PC-3 (cell line): Measurements from ENCODE around the gene UROC1. TPM values are rescaled to one million over a fixed set of nuclear protein-coding genes. Genes with fewer than 3 reads are reported as not detected.

Experiments used
- ATAC-seq: fragments of 200-7000 bp; cut with Tn5 transposase; 2 replicates; pipeline ENCODE4 v1.9.1; 2020; ENCODE audit warnings: mild to moderate bottlenecking, moderate library complexity
- BruUV-seq: library from RNA; stranded (reverse); fragments of 400-500 nt; replicated peaks from 2 replicates; lab custom pipeline; 2021; lab: Mats Ljungman, UMichigan
- CTCF ChIA-PET: fragments of 300-600 bp; sonication (Branson Sonifier 250); formaldehyde crosslinking; loops from one replicate; lab custom pipeline; 2022; ENCODE audit warnings: antibody characterized with exemption; lab: Charles Lee
- POLR2A ChIA-PET: fragments of 300-600 bp; sonication (Branson Sonifier 250); formaldehyde crosslinking; loops from one replicate; lab custom pipeline; 2022; ENCODE audit warnings: antibody characterized with exemption; ENCODE audit not compliant: unreplicated experiment; lab: Charles Lee
- DNase-seq: peaks from one replicate; pipeline ENCODE4 v3.0.0-alpha.2; 2015
- H2AFZ ChIP-seq: fragments of 300-600 bp; sonication (generic); 2 replicates; pipeline ENCODE4 v1.6.0; 2016; ENCODE audit warnings: antibody characterized with exemption, low read length
- H3F3A ChIP-seq: fragments of 300-600 bp; sonication (generic); one replicate; pipeline ENCODE4 v1.6.0; 2017; ENCODE audit warnings: antibody characterized with exemption, low read length, control low read depth, mild to moderate bottlenecking; ENCODE audit not compliant: unreplicated experiment
- H3K27ac ChIP-seq: fragments of 300-600 bp; sonication (generic); 2 replicates; pipeline ENCODE4 v1.5.1; 2016; ENCODE audit warnings: mild to moderate bottlenecking, low read length
- H3K27me3 ChIP-seq: fragments of 300-600 bp; sonication (generic); 2 replicates; pipeline ENCODE4 v1.6.1; 2016; ENCODE audit warnings: low read length, mixed read lengths
- H3K36me3 ChIP-seq: fragments of 300-600 bp; sonication (generic); 2 replicates; pipeline ENCODE4 v1.6.1; 2016; ENCODE audit warnings: low read depth, mixed run types, low read length, mixed read lengths
- H3K4me1 ChIP-seq: fragments of 300-600 bp; sonication (generic); 2 replicates; pipeline ENCODE4 v1.5.1; 2016; ENCODE audit warnings: low read length; ENCODE audit not compliant: insufficient read depth
- H3K4me2 ChIP-seq: fragments of 300-600 bp; sonication (generic); 2 replicates; pipeline ENCODE4 v1.6.0; 2016; ENCODE audit warnings: low read length
- H3K4me3 ChIP-seq: fragments of 300-600 bp; sonication (generic); 2 replicates; pipeline ENCODE4 v1.5.1; 2016; ENCODE audit warnings: mild to moderate bottlenecking, low read length, mixed read lengths
- H3K79me2 ChIP-seq: fragments of 300-600 bp; sonication (generic); 2 replicates; pipeline ENCODE4 v1.6.1; 2017; ENCODE audit warnings: low read length, mixed read lengths
- H3K9ac ChIP-seq: fragments of 300-600 bp; sonication (generic); 2 replicates; pipeline ENCODE4 v1.6.0; 2016; ENCODE audit warnings: mild to moderate bottlenecking, low read length
- H3K9me2 ChIP-seq: fragments of 300-600 bp; sonication (generic); replicated peaks from 2 replicates; pipeline ENCODE4 v1.6.1; 2016; ENCODE audit warnings: mixed run types, low read length, mixed read lengths
- H3K9me3 ChIP-seq: fragments of 300-600 bp; sonication (generic); 2 replicates; pipeline ENCODE4 v1.6.1; 2016; ENCODE audit warnings: low read length, mixed read lengths
- H4K20me1 ChIP-seq: fragments of 300-600 bp; sonication (generic); 2 replicates; pipeline ENCODE4 v1.6.1; 2016; ENCODE audit warnings: low read length, mixed read lengths
- CTCF ChIP-seq: fragments of 300-600 bp; sonication (generic); conservative IDR thresholded peaks from 2 replicates; pipeline ENCODE4 v1.5.1; 2017; ENCODE audit warnings: antibody characterized with exemption, low read depth, mild to moderate bottlenecking, low read length
- EZH2 ChIP-seq: fragments of 300-600 bp; sonication (generic); IDR thresholded peaks from one replicate; pipeline ENCODE4 v1.6.1; 2017; ENCODE audit warnings: antibody characterized with exemption, mild to moderate bottlenecking, low read length; ENCODE audit not compliant: unreplicated experiment
- EZH2phosphoT487 ChIP-seq: fragments of 300-600 bp; sonication (generic); IDR thresholded peaks from 2 replicates; pipeline ENCODE4 v1.6.1; 2018; ENCODE audit warnings: mild to moderate bottlenecking, antibody characterized with exemption, low read length, borderline replicate concordance
- intact Hi-C: fragments of 100-400 bp; cut with micrococcal nuclease; formaldehyde crosslinking; loops from 2 replicates; pipeline ENCODE4 v1.9.0; 2023
- total RNA-seq: library from RNA; depleted of rRNA; stranded (reverse); fragments of >200 nt; gene quantifications from 2 replicates; pipeline ENCODE4 v1.2.3, GENCODE V29; 2014

UROC1 gene
- total RNA-seq, 1 experiment from 2014 or later = not detected

- H3K79me2 ChIP-seq = no peaks in the 10 kb centered on the region
These were observed 13.4 kb upstream of the UROC1 start for GRCh38 chr3:126531051-126531330.

DNA sequence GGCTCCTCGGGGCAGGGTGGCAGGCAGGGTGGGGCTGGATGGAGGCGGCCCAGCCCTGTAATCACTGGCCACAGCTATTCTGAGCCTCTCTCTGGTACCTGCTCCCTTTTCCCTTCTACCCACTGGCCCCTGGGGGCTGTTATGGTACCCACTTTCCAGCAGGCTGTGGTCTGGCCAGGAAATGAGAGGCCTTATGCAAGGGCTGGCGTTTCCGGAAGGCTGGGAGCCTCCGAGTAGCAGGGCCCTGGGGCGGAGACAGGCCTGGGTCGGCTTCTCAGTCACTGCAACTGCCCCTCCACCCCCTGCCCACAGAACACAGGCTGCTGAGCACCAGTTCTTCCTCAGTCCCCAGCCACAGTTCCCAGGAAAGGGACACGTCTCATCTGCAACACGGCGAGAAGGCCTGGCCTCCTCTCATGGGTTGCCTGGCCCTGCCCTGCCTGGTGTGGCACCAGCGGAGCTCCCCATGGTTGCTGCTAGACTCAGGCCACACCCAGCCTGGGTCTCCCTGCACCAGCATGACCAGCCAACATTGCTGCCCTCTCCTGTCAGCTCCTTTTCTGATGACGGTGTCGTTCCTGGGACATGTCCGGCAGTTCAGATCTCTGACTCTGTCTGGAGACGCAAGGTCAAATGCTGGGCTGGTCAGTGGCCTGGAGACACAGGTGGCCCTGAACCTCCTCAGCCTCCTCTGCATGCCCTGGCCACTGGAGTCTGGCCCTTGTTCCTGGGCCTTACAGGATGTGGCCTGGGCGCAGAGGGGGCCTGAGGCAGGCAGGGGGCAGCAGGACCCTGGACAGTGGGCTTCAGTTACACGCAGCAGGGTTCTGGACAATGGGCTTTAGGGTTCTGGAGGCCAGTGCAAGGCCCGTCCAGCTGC, 12.8 kb upstream of the UROC1 start:
- Histone ChIP-seq H4K20me1 (no peaks in the 10 kb centered on the region), H3K4me1 (no peaks in the 10 kb centered on the region), H3K9ac (no peak overlapping the region), H3K9me3 (no peaks in the 10 kb centered on the region), H3K36me3 (no peaks in the 10 kb centered on the region), H3K9me2 (no peaks in the 10 kb centered on the region), H2AFZ (no peak overlapping the region), H3K4me3 (no peak overlapping the region), H3K27ac (no peak overlapping the region), H3K4me2 (no peak overlapping the region), H3K27me3 (peaks cover 43% of the 10 kb centered on the region), H3K79me2 (no peaks in the 10 kb centered on the region), H3F3A (no peaks in the 10 kb centered on the region)
- no peak for TF ChIP-seq CTCF
- no peak for TF ChIP-seq EZH2
- no peak for TF ChIP-seq EZH2phosphoT487
- DNase-seq = no peak
- CTCF ChIA-PET = no interaction called here
- BruUV-seq = no TSS peak
- intact Hi-C loops = no loop called here
- POLR2A ChIA-PET = no interaction called here
- ATAC-seq = no peak

More at GRCh38 chr3:126531051-126531330, 13.4 kb upstream of the UROC1 start:
- Histone ChIP-seq H3K9me2 (no peaks in the 10 kb centered on the region), H2AFZ (no peak overlapping the region), H3K27ac (no peak overlapping the region), H3K9ac (no peak overlapping the region), H3K4me2 (no peak overlapping the region), H3K4me1 (no peaks in the 10 kb centered on the region), H3F3A (no peaks in the 10 kb centered on the region), H3K4me3 (no peak overlapping the region), H3K36me3 (no peaks in the 10 kb centered on the region), H3K9me3 (no peaks in the 10 kb centered on the region), H4K20me1 (no peaks in the 10 kb centered on the region), H3K27me3 (peaks cover 49% of the 10 kb centered on the region)
- ATAC-seq (no peak), DNase-seq (no peak)
- intact Hi-C loops = no loop called here
- BruUV-seq = no TSS peak
- ChIA-PET POLR2A (no interaction called here), CTCF (no interaction called here)
- TF ChIP-seq EZH2 = no peak
- TF ChIP-seq EZH2phosphoT487 = no peak
- no peak for TF ChIP-seq CTCF

DNA sequence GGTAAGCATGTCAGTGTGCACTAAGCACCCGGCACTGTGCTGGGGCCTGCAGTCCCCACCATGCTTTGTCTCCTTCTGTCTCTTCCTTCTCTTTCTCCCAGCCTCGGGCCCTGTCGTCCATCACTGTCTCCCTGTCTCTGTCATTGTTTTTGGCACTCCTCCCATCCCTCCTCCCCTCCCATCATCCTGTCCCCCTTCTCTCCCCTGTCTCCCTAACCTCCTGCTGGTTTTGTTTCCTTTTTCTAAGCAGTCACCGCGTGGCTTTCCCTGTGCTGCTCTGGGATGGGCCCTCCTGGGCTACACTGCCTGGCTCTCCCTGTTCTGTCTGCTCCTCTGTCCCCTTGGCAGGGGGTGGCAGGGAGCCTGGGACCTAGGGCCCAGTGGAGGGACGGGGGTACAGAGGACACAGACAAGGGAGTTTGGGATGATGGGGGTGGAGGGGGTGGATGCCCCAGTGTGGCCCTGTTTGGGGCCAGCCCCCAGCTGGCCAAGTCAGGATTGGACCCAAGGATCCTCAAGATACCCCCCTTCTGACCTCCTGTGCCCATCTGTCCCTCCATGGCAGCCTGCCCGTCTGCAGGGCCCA, 12.1 kb upstream of the UROC1 start:
- intact Hi-C loops = no loop called here
- Histone ChIP-seq H3F3A (no peaks in the 10 kb centered on the region), H3K27me3 (peaks cover 36% of the 10 kb centered on the region), H3K9me2 (no peaks in the 10 kb centered on the region), H2AFZ (no peak overlapping the region), H3K4me2 (no peak overlapping the region), H3K27ac (no peak overlapping the region), H3K79me2 (no peaks in the 10 kb centered on the region), H3K4me1 (no peaks in the 10 kb centered on the region), H4K20me1 (no peaks in the 10 kb centered on the region), H3K9me3 (no peaks in the 10 kb centered on the region), H3K4me3 (no peak overlapping the region), H3K9ac (no peak overlapping the region), H3K36me3 (no peaks in the 10 kb centered on the region)
- CTCF ChIA-PET = no interaction called here
- BruUV-seq = no TSS peak
- DNase-seq (no peak), ATAC-seq (no peak)
- TF ChIP-seq EZH2phosphoT487 (no peak), EZH2 (no peak), CTCF (no peak)
- POLR2A ChIA-PET = no interaction called here
